GM19468 (cell line): ENCODE data around the gene NOL11.
"Not testable (repeated sequence)": the region's sequence is repeated elsewhere in the genome, so short reads cannot be mapped to it uniquely, and the experiment has no call there.

Experiments used
- ATAC-seq: cut with Tn5 transposase; IDR thresholded peaks from one replicate; pipeline ENCODE4 v1.9.1; 2021; ENCODE audit warnings: mild to moderate bottlenecking, moderate library complexity, moderate number of reproducible peaks; ENCODE audit not compliant: unreplicated experiment; ENCODE audit errors: extremely low read depth

The NOL11 gene

DNA sequence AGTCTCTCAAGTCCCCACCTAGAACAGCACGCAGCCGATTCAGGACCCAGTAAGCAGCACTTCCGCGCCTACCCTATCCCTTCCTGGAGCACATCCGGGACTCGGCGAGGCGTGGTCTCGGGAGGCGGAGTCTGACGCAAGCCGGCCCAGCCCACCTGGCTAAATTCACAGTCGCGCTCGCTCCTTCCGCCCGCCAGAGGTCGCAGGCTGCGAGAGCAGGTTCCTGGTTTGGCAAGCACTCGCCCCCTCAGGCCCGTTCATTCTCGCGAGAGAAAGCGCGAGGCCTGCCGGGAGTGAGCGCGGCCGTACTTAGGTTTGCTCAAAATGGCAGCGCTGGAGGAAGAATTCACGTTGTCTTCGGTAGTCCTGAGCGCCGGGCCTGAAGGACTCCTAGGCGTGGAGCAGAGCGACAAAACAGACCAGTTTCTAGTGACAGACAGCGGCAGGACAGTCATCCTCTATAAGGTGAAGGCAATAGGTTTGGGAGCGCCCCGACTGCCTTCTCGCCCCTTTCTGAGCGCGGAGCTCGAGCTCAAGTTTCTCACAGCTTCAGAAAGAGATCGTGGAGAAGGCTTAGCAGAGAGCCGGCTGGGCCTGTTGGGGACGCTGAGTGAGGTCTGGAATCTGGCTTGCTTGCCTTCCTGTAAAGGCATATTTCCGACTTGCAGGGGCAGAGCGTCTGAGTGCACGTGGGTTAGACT lies at the start of gene NOL11:
NOL11 (plus strand) TSS at position 313 of the 701 bp plus-strand sequence; CDS start at position 325, 12 bp downstream.
- peak; percentile 84 for ATAC-seq

DNA sequence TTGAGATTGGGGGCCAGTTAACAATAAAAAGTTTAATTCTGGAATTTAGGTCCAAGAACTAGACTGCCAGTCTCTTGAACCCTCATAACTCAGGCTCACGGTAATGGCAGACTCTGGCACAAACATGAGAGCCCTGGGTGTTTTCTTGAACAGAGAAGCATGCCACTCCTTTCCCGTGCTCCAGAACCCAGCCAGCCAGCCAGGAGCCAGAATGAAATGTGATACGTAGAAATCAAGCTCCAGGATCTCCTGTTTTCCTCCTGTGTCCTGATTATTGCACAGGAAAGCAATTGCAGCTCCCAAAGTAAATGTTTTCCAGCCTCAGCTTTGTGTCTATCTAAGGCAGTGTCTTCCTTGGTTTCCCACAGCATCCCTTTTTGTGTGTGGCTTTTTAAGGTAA lies 46.2 kb upstream of the NOL11 start:
- no peak for ATAC-seq

DNA sequence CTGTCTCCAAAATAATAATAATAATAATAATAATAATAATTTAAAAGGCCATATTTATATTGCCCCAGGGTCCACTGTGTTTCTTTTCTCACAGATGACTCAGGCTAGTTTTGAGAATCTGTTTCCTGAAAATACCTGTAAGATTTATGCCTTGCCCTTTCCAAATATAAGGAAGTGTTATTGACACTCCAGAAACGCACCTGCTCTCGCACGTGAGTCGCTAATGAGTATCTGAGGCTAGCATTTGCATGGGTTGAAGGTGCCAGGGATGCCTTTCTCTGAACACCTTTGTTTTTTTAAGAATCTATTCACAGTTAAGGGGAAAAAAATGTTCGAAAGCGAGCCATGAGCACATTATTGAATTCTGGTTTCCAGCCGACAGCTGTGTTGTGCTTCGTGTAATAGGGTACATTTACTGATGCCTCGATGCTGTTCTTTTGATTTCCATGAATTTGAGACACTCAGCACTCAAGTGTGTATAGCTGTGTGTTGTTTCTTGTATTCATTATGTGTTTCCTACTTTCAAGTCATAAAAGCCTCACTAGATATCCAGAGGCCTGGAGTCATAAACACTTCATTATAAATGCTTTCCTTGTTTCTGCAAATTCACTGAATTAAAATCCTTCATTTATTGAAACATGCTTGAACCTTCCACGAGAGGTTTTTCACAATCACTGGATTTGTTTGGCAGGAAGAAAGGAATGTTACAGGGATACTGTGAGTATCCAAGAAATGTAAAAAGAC lies 45.0 kb upstream of the NOL11 start:
- no peak for ATAC-seq

GRCh38 chr17:67675481-67675880 lies 42.3 kb upstream of the NOL11 start:
- ATAC-seq: no peak

DNA sequence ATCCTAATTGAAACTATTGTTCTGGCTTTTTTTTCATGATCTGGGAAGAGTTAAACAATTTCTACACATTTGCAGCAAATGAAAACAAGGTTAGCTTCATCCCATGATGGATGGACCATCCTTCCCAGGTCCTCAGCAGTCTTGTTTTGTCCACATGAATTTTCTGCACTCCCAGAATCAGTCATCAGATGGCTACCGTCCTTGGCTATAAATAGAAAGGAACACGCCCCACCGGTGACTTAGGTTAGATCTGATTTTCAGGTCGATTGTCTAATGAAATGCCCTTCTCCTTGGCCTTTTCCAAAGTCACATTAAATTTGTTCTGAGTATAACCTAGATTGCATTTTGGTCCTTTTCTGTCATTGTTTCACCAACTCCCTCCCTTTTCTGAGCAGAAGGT lies 41.4 kb upstream of the NOL11 start:
- ATAC-seq: no peak

DNA sequence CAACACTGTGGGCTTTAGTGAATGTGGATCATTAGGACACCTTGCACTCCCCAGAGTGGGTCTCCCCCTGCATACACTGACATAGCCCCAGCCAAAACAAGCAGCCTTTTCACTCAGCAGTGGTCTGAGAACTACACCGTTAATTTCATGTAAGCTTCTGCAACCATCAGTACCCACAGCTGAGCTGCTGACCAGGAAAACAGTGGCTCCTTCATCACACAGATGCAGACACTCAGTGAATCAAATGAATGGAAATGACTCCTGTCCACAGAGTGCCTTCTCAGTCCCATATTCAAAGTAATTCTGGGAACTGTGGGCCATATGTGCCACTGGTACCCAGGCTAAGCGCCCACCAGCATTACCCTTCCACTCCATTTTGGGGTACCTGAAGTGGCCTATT lies 39.3 kb upstream of the NOL11 start:
- no peak for ATAC-seq

DNA sequence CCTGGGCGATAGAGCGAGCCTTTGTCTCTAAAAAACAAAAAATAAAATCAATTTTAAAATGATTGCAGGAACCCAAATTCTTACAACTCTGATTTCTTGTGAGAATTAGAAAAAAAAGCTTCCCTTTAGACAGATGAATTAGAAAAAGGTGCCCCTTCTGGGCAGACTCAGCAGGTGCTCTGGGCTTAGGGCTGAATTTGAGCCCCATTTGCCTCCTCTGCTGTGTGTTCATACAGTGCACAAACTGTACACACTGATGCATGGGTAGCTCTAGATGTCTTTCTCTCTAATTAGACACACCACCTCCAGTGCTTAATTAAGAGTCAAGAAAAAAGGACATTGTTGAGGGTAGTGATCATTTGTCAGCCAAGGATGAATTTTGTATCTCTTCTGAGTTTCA lies 38.5 kb upstream of the NOL11 start:
- ATAC-seq: no peak

GRCh38 chr17:67679721-67680120 lies 38.0 kb upstream of the NOL11 start:
- ATAC-seq: no peak

DNA sequence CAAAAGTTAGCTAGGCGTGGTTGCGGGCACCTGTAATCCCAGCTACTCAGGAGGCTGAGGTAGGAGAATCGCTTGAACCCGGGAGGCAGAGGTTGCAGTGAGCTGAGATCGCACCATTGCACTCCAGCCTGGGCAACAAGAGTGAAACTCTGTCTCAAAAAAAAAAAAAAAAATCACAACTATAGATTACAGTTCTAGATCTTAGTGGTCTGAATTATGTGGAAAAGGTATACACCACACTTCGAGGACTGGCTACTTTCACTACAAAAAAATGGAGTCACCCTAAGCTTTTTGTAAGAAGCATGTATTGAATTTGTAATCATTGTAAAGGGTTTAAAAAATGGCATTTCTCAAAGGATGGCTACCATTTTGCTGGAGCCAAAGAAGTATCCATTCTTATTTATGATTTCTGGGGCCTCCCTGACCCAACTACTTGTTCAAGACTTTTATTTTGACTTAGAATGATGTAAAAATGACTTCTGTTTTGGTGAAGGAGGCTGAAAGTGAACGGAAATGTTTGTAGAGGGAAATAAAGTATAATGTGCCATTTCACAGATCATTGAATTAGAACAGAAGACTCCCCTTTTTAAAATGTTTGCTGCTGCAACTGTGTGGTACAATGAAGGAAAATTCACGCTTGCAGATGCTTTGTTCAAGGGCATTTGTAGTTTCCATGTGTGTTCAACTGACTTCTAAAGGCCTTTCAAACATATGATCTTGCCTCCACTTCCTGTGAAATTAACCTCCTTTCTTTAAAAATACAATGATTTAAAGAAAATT lies 37.1 kb upstream of the NOL11 start:
- no peak for ATAC-seq

- no peak for ATAC-seq
Observed at GRCh38 chr17:67682196-67682595, 35.5 kb upstream of the NOL11 start.

GRCh38 chr17:67685351-67685750 lies 32.4 kb upstream of the NOL11 start:
- ATAC-seq: no peak

DNA sequence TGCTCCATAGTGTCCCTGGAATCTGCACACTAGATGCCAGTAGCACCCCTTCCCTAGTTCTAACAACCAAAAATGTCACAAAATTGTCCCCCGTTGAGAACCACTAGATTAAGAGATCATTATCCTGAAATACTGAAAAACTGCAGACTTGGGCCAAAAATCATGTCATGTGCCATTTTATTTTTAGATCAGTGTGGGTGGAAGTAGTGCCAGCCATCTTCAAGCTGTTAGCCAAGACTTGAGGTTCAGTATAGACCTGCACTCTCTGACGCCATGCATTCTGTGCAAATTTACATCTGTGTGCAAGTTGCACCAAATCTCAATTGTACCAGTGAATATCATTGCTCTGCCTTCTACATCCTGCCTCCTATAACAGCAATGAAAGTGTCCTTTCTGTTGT lies 31.5 kb upstream of the NOL11 start:
- ATAC-seq: no peak

GRCh38 chr17:67687511-67687910 lies 30.2 kb upstream of the NOL11 start:
- ATAC-seq: no peak

- ATAC-seq: no peak
Observed at GRCh38 chr17:67689534-67690177, 28.1 kb upstream of the NOL11 start.

- no peak for ATAC-seq
Observed at GRCh38 chr17:67693811-67694210, 23.9 kb upstream of the NOL11 start.

GRCh38 chr17:67696347-67696746 lies 21.4 kb upstream of the NOL11 start:
- no peak for ATAC-seq

- ATAC-seq: no peak
Observed at GRCh38 chr17:67696853-67697498, 20.8 kb upstream of the NOL11 start.

DNA sequence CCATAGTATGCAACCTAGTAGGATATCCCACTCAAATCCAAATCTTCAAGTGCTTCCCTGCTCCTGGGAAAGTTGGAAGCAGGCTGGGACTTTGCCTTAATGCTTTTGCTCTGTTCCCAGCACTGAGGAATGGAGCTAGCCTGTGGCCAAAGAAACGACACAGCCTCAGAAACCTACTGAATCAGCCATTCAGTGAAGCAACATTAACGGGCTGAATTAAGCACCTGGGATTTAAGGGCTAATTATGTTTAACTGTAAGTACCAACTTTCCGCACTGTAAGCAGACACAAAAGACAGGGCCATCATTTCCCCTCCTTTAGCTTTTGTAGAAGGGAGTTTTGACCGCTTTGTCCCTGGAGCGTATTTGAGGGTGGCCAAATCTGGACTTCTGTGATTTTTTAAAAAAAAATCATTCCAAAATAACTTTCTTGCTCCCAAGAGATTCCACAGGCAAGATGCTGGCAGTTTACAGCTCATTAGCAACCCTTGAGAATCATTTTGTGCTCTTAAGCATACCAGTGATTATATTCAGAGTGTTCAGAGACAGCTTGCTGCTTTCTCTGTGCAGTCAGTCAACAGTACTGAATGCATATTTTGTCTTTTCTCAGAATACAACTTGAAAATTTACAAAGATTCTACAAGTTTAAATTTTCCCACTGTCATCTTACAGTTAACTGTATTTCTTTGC lies 17.6 kb upstream of the NOL11 start:
- no peak for ATAC-seq

- no peak for ATAC-seq
Observed at GRCh38 chr17:67700725-67701119, 17.0 kb upstream of the NOL11 start.

DNA sequence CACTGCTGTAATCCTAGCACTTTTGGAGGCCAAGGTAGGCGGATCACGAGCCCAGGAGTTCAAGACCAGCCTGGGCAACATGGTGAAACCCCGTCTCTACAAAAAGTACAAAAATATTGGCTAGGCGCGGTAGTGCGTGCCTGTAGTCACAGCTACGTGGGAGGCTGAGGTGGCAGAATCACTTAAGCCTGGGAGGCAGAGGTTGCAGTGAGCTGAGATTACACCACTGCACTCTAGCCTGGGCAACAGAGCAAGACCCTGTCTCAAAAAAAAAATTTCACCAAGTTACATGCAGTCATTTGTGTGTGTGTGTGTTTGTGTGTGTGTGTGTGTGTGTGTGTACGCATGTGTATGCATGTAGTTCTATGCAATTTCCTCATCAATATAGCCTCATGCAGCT lies 14.9 kb upstream of the NOL11 start:
- not testable (repeated sequence) for ATAC-seq
